ENCODE data around the gene GNG4.

GNG4 gene

DNA sequence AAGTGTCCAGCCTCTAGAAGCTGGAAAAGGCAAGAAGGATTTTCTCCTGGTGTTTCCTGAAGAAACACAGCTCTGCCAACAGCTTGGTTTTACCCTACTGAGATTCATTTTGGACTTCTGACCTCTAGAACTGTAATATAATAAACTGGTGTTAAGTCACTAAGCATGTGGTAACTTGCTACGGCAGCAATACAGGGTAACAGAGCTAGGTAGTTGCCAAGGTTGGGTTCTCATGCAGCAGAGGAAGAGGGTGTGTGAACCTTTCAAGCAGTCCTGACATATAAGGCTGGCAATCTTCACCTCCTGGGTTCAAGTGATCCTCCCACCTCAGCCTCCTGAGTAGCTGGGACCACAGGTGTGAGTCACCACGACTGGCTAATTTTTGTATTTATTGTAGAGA lies 36.0 kb downstream of the GNG4 start:
- ATAC-seq, result no peak
- TF ChIP-seq ZFP30 (CRISPR knock-in tag; IDR thresholded peaks at IDR 0.05), result no peak
- no peak for TF ChIP-seq ZFP3 (CRISPR knock-in tag; IDR thresholded peaks at IDR 0.05)
- no peak for TF ChIP-seq CSDC2 (CRISPR knock-in tag; IDR thresholded peaks at IDR 0.05)
- no peak for TF ChIP-seq TOX (CRISPR knock-in tag; IDR thresholded peaks at IDR 0.05; ENCODE audit: borderline replicate concordance)
- no peak for TF ChIP-seq ESRRG (CRISPR knock-in tag; IDR thresholded peaks at IDR 0.05)
- TF ChIP-seq ZNF70 (CRISPR knock-in tag; IDR thresholded peaks at IDR 0.05), result no peak
- no peak for TF ChIP-seq SNAI2 (CRISPR knock-in tag; IDR thresholded peaks at IDR 0.05)
- no peak for TF ChIP-seq OSR1 (CRISPR knock-in tag; IDR thresholded peaks at IDR 0.05)
- TF ChIP-seq, protein P1, sequence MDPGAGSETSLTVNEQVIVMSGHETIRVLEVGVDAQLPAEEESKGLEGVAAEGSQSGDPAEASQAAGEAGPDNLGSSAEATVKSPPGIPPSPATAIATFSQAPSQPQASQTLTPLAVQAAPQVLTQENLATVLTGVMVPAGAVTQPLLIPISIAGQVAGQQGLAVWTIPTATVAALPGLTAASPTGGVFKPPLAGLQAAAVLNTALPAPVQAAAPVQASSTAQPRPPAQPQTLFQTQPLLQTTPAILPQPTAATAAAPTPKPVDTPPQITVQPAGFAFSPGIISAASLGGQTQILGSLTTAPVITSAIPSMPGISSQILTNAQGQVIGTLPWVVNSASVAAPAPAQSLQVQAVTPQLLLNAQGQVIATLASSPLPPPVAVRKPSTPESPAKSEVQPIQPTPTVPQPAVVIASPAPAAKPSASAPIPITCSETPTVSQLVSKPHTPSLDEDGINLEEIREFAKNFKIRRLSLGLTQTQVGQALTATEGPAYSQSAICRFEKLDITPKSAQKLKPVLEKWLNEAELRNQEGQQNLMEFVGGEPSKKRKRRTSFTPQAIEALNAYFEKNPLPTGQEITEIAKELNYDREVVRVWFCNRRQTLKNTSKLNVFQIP (CRISPR knock-in tag; IDR thresholded peaks at IDR 0.05; ENCODE audit: borderline replicate concordance, low read depth), result no peak
- no peak for TF ChIP-seq TSHZ2 (CRISPR knock-in tag; IDR thresholded peaks at IDR 0.05)

DNA sequence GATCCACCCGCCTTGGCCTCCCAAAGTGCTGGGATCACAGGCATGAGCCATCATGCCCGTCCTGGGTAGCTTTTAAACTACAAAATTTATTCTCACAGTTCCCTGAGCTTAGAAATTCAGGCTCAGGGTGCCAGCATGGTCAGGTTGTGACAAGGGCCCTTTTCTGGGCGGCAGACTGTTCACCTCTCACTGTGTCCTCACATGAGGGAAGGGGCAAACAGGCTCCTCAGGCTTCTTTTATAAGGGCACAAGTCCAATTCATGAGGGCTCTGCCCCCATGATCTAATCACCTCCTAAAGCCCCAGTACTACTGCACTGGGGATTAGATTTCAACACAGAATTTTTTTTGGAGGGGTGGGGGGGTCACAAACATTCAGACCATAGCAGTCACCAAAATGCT lies 36.8 kb downstream of the GNG4 start:
- TF ChIP-seq ZNF565 (CRISPR knock-in tag; conservative IDR thresholded peaks at IDR 0.05; ENCODE audit: low read depth) (no peak), TCF4 (CRISPR knock-in tag; IDR thresholded peaks at IDR 0.05; ENCODE audit: borderline replicate concordance) (no peak), ZFP30 (CRISPR knock-in tag; IDR thresholded peaks at IDR 0.05) (no peak), ESRRG (CRISPR knock-in tag; IDR thresholded peaks at IDR 0.05) (no peak), OSR1 (CRISPR knock-in tag; IDR thresholded peaks at IDR 0.05) (no peak), ZFP3 (CRISPR knock-in tag; IDR thresholded peaks at IDR 0.05) (no peak), ISL1 (CRISPR knock-in tag; IDR thresholded peaks at IDR 0.05) (no peak), ZC3H10 (CRISPR knock-in tag; IDR thresholded peaks at IDR 0.05) (no peak), SNAI2 (CRISPR knock-in tag; IDR thresholded peaks at IDR 0.05) (no peak)
- TF ChIP-seq, protein P2, sequence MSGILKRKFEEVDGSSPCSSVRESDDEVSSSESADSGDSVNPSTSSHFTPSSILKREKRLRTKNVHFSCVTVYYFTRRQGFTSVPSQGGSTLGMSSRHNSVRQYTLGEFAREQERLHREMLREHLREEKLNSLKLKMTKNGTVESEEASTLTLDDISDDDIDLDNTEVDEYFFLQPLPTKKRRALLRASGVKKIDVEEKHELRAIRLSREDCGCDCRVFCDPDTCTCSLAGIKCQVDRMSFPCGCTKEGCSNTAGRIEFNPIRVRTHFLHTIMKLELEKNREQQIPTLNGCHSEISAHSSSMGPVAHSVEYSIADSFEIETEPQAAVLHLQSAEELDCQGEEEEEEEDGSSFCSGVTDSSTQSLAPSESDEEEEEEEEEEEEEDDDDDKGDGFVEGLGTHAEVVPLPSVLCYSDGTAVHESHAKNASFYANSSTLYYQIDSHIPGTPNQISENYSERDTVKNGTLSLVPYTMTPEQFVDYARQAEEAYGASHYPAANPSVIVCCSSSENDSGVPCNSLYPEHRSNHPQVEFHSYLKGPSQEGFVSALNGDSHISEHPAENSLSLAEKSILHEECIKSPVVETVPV (CRISPR knock-in tag; IDR thresholded peaks at IDR 0.05), result no peak
- TF ChIP-seq, protein P3, sequence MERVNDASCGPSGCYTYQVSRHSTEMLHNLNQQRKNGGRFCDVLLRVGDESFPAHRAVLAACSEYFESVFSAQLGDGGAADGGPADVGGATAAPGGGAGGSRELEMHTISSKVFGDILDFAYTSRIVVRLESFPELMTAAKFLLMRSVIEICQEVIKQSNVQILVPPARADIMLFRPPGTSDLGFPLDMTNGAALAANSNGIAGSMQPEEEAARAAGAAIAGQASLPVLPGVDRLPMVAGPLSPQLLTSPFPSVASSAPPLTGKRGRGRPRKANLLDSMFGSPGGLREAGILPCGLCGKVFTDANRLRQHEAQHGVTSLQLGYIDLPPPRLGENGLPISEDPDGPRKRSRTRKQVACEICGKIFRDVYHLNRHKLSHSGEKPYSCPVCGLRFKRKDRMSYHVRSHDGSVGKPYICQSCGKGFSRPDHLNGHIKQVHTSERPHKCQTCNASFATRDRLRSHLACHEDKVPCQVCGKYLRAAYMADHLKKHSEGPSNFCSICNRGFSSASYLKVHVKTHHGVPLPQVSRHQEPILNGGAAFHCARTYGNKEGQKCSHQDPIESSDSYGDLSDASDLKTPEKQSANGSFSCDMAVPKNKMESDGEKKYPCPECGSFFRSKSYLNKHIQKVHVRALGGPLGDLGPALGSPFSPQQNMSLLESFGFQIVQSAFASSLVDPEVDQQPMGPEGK (CRISPR knock-in tag; IDR thresholded peaks at IDR 0.05; ENCODE audit: borderline replicate concordance), result no peak
- no peak for ATAC-seq

DNA sequence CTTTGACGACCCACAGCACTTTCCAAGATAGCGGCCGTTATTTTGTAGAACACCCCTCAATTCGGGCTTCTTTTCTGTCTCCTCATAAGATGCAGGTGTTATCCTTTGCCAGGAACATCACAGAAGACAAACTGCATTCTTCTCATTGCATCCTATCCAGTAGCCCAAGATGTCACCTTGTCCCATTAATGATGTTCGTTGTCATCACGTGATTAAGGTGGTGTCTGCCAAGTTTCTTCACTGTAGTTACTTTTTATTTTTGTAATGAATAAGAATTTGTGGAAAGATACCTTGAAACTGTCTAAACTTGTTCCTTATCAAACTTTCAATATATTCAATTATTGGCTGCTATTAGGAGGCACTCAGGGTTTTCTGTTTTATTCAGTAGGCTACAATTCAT lies 39.4 kb downstream of the GNG4 start:
- ATAC-seq, result no peak
- TF ChIP-seq ZNF8 (CRISPR knock-in tag; IDR thresholded peaks at IDR 0.05) (no peak), RARB (CRISPR knock-in tag; IDR thresholded peaks at IDR 0.05) (no peak), TOX (CRISPR knock-in tag; IDR thresholded peaks at IDR 0.05; ENCODE audit: borderline replicate concordance) (no peak), TCF4 (CRISPR knock-in tag; IDR thresholded peaks at IDR 0.05; ENCODE audit: borderline replicate concordance) (no peak), ZC3H10 (CRISPR knock-in tag; IDR thresholded peaks at IDR 0.05) (no peak), ESRRG (CRISPR knock-in tag; IDR thresholded peaks at IDR 0.05) (no peak), ARNTL (CRISPR knock-in tag; IDR thresholded peaks at IDR 0.05; ENCODE audit: borderline replicate concordance, low read depth) (no peak), OSR1 (CRISPR knock-in tag; IDR thresholded peaks at IDR 0.05) (no peak), ISL1 (CRISPR knock-in tag; IDR thresholded peaks at IDR 0.05) (no peak), CSDC2 (CRISPR knock-in tag; IDR thresholded peaks at IDR 0.05) (no peak), TSHZ2 (CRISPR knock-in tag; IDR thresholded peaks at IDR 0.05) (no peak), CREB5 (CRISPR knock-in tag; IDR thresholded peaks at IDR 0.05; ENCODE audit: low read depth) (no peak), ZNF565 (CRISPR knock-in tag; conservative IDR thresholded peaks at IDR 0.05; ENCODE audit: low read depth) (no peak), GLIS3 (CRISPR knock-in tag; IDR thresholded peaks at IDR 0.05) (no peak)
- TF ChIP-seq, protein P2 (CRISPR knock-in tag; IDR thresholded peaks at IDR 0.05), result no peak
- TF ChIP-seq, protein P1 (CRISPR knock-in tag; IDR thresholded peaks at IDR 0.05; ENCODE audit: borderline replicate concordance, low read depth), result no peak
